CD4-positive, alpha-beta T cell treated with Interleukin-21 for 1 hour (primary cell): Measurements from ENCODE around the gene AK6.
A peak's percentile ranks its signal among the peaks of the same experiment; 100 is the strongest.
"Not testable (repeated sequence)": the region's sequence is repeated elsewhere in the genome, so short reads cannot be mapped to it uniquely, and the experiment has no call there.

ENCODE experiments used
- DNase-seq: peaks from one replicate; pipeline ENCODE4 v3.0.0-alpha.2; 2020

Gene AK6

DNA sequence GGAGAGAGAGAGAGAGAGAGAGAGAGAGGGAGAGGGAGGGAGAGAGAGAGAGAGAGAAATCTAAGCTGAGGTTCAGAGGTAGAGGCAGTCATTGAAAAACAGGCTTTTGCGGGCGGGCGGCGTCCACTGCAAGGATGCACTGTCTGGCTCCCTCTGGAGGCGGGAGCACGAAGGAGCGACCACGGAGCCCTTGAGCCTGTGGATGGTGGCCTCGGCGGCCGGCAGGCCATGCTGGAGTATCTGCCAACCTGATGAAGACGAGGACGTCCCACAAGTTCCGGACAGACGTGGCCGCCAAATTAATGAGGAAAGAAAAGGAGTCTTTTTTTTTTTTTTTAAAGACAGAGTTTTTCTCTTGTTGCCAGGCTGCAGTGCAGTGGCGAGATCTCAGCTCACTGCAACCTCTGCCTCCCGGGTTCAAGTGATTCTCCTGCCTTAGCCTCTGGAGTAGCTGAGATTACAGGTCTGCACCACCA lies 34.5 kb downstream of the AK6 start:
- peak; percentile 80 for DNase-seq

DNA sequence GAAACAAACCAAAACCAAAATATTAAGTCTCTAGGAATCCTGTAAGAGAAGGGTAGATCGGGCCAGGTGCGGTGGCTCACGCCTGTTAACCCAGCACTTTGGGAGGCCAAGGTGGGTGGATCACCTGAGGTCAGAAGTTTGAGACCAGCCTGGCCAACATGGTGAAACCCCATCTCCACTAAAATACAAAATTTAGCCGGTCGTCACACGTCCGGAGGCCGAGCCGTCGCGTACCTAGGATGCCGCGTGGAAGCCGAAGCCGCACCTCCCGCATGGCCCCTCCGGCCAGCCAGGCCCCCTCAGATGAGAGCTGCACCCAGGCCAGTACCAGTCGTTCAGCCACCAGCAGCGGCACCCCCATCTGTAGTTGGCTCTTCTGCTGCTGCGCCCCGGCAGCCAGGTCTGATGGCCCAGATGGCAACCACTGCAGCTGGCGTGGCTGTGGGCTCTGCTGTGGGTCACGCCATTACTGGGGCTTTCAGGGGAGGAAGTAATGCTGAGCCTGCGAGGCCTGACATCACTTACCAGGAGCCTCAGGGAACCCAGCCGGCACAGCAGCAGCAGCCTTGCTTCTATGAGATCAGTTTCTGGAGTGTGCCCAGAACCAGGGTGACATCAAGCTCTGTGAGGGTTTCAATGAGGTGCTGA lies 35.5 kb downstream of the AK6 start:
- DNase-seq, result not testable (repeated sequence)

DNA sequence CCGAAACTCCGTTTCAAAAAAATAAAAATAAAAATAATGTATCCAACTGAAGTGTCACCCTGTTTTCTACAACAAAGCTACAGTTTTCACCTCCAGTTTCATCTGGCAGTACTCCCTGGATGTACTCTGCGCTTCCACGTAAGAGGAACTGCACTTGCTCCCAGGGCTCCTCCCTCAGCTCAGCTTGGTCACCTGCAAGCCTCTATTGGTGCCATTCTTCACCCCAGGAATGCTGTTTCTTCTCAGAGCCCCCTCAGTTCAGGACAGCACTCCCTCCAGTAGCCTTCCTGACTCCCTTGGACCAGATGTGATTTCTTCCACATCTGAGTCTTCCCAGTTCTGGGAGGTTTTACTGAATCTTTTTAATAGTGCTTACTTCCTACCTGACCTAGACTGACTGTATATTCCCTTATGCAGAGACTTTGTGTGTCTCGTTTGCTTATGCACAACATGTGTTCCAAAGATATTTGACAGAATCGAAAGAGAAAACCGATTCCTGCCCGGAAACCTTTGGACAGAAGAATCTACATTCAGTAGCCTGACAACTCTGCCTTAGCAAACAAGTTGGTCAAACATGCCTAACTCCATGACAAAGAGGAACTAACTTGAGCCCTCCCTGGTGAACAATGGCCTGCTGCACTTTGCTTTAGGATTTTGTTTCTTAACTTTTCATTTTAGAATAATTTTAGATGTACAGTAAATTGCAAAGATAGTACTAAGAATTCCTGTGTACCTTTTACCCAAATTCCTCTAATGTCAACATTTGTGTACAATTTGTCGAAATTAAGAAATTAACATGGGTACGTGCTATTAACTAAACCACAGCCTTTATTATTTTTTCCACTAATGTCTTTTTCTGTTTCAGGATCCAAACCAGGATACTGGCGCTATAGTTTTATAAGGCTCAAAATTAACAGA lies 37.5 kb downstream of the AK6 start:
- DNase-seq, result no peak

DNA sequence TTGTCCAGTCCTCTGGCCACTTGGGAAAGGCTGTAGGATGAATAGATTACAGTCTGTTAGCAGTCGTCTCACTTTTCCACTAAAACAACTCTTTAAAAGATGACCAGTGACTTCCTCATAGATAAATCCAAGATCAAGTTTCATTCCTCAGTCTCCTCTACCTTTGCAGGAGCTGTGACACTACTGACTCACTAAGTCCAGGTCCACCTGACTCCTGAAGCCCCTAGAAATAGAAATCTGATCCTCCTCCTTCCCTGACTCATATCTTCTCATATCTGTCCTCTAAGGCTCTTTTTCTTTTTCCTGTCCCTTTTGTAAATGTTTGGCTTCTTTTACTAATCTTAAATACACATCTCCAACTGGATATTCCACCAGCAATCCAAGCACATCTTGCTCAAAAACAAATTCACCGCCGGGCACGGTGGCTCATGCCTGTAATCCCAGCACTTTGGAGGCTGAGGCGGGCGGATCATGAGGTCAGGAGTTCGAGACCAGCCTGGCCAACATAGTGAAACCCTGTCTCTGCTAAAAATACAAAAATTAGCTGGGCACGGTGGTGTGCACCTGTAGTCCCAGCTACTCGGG lies 39.3 kb downstream of the AK6 start:
- no peak for DNase-seq

DNA sequence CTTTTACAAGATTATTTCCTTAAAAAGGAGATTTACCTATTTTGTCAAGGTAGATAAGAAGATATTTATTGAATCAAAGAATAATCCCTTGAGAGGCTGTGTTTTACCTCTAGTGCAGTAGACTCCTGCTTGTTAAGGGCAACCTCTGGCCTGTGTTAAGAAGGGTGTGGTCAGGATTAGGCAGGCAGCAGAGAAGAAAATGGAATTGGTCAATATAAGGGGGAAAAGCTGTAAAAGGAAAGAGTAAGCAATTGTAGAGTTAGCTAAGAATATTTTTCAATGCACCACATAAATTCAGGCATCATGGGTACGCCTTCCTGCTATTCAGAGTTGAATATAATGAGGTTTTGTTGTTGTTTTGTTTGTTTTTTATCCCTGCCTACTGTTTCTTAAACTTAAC lies 43.0 kb downstream of the AK6 start:
- no peak for DNase-seq

DNA sequence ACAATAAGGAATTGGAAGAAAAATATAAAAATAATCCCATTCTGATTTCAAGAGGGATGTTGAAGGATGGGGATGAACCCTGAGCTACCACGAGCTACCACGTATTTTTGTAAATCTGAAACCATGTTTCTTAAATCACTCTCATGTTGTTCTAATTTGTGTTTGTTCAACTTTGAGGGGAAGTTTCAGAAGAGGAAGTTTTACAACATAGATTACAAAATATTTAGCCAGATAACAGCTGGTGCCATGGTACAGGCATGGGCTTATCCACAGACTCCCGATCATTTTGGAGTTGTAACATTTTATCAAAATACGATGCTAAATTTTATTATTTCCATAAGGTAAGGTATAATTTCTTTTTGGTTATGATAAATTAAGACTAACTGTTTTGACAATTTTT lies 51.9 kb downstream of the AK6 start:
- DNase-seq, result no peak

DNA sequence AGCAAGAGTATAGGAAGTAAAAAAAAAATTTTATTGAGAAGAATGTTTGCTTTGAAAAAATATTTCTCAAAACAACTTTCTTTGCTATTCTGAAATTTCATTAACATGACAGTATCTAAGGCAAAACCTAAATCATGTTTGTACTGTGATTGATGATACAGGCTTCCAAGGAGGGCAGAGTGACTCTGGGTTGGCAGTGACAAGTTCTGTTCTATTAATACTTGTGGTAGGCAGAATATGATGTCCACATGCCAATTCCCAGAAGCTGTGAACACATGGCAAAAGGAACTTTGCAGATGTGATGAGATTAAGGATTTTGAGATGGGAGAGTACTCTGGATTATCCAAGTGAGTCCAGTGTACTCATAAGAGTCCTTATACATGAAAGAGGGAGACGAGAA lies 53.3 kb downstream of the AK6 start:
- no peak for DNase-seq

DNA sequence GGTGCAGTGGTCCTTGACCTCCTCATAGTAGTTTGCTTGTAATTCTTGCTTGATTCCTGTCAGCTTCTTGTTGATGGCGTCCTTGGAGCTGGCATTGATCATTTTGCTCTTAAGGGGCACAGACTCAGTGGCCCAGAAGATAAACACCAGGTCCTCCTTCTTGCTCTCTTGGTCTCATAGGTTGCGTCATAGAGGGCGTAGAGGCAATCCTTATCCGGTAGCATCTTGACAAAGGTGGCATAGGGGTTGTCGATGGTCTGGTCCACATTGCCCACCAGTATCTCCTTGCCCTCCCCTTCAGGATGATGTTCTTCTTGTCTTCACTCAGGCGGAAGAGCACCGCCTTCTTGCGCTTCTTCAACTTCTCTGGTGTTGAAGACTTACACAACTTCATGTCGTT lies 55.9 kb downstream of the AK6 start:
- DNase-seq, result no peak

DNA sequence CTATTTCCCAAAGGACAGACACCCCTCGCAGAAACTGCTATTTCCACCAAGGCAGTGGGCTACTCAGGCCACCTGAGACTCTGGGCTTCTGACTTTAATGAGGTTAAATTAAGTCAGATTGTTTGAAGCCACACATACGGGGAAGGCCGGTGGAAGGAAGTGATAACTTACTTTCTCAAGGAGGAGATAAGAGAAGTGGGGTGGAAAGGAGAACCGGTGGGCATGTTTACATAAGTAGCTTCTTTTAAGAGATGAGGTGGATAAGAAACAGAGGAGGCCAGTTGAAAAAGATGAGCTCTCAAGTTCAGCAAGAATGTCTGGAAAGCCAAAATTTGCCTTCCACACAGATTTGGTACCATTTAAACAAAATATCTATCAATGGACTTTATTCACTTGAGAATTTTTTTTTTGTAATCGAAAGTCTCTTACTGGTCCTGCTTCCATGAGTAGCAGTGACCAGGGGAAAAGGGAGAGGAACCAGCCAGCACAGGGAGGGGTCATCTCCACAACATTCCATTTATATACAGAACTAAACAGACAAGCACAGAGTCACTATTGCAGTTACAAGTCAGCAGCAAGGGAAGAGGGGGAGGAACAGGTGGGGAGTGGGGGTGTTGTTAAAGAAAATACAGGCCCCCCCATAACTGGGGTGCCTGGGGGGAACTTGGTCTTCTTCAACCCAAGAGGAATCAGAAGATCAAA lies 56.7 kb downstream of the AK6 start:
- no peak for DNase-seq

DNA sequence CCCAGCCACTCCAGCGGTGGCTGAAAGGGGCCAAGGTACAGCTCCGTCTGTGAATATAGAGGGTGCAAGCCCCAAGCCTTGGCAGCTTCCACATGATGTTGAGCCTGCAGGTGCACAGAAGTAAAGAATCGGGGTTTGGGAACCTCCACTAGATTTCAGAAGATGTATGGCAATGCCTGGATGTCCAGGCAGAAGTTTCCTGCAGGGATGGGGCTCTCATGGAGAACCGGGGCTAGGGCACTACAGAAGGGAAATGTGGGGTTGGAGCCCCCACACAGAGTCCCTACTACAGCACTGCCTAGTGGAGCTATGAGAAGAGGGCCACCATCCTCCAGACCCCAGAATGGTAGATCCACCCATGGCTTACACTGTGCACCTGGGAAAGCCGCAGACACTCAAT lies 59.9 kb downstream of the AK6 start:
- DNase-seq, result no peak

DNA sequence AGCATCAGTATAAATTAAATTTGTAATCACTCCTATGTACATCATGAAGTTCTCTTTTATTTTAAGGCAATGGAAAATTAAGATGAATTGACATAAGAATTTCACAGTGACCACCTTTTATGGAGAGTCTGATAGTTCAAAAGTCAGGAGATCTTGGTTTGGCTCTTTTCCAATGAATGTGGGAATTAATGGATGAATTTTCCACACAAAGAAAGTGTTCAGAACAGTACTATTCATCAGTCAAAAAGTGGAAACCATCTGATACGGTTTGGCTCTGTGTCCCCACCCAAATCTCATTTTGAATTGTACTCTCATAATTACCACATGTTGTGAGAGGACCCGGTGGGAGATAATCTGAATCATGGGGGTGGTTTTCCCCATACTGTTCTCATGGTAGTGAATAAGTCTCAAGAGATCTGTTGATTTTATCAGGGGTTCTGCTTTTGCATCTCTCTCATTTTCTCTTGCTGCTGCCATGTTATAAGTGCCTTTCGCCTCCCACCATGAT lies 61.2 kb downstream of the AK6 start:
- no peak for DNase-seq

DNA sequence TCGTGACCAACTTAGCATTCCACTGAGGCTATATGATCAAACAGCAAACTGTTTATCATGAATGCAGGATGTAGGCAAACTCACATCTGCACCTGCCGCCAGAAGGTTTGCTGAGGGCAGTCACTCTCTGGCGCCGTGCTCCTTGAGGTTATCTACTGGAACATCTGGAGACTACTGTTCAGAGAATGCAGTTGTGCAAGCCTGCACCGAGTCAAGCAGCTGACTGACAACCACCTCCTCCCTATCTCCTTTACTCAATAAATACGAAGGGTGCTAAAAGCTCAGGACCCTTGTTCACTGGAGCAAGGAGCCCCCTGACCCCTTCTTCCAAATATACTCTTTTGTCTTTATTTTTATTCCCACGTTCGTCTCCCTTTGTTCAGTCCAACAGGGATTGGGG lies 63.8 kb downstream of the AK6 start:
- no peak for DNase-seq
